CD4-positive, alpha-beta T cell (primary cell): ENCODE data around the gene ASB6. TPM values are rescaled to one million over a fixed set of nuclear protein-coding genes. Genes with fewer than 3 reads are reported as not detected.

Experiments used
- ATAC-seq: fragments of 200-7000 bp; cut with Tn5 transposase; one replicate; pipeline ENCODE4 v1.10.0; 2022; ENCODE audit warnings: mild to moderate bottlenecking; ENCODE audit not compliant: poor library complexity
- CTCF ChIA-PET: fragments of 350-600 bp; sonication (Branson Sonifier 250); formaldehyde crosslinking; loops from one replicate; lab custom pipeline; 2021; ENCODE audit warnings: antibody characterized with exemption, inconsistent platforms; lab: Charles Lee
- POLR2A ChIA-PET: fragments of 350-600 bp; sonication (Branson Sonifier 250); formaldehyde crosslinking; loops from one replicate; lab custom pipeline; 2021; ENCODE audit warnings: antibody characterized with exemption, inconsistent platforms; lab: Charles Lee
- DNase-seq, 14 experiments: peaks; one replicate each; pipeline ENCODE4 v3.0.0-alpha.2; 2013 to 2020; ENCODE audit warnings: mixed read lengths in 2 of 14
- H3K27ac ChIP-seq, 2 donors: one replicate each; pipeline versions ENCODE4 v1.5.1 to v1.7.0; 2013; ENCODE audit warnings: low read length in 2 of 2, low read depth in 1 of 2, mild to moderate bottlenecking in 1 of 2
- H3K27me3 ChIP-seq, 2 experiments: 1 replicate in 1 of 2; 2 replicates in 1 of 2; pipeline versions ENCODE4 v1.6.1 to v1.7.0; 2013; ENCODE audit warnings: low read length in 2 of 2, control low read depth in 1 of 2, mild to moderate bottlenecking in 1 of 2, moderate library complexity in 1 of 2; ENCODE audit not compliant: insufficient read depth in 2 of 2, control insufficient read depth in 1 of 2
- H3K36me3 ChIP-seq: one replicate; pipeline ENCODE4 v1.6.1; 2013; ENCODE audit warnings: low read length, control low read depth; ENCODE audit not compliant: insufficient read depth
- H3K4me1 ChIP-seq: one replicate; pipeline ENCODE4 v1.6.1; 2013; ENCODE audit warnings: low read length, control low read depth; ENCODE audit not compliant: insufficient read depth
- H3K4me3 ChIP-seq: one replicate; pipeline ENCODE4 v1.5.1; 2013; ENCODE audit warnings: mild to moderate bottlenecking, low read length, moderate library complexity
- H3K9me3 ChIP-seq, 2 experiments: 1 replicate in 1 of 2; 2 replicates in 1 of 2; pipeline versions ENCODE4 v1.6.1 to v1.7.0; 2013; ENCODE audit warnings: low read length in 2 of 2, mild to moderate bottlenecking in 2 of 2, control low read depth in 1 of 2, moderate library complexity in 1 of 2; ENCODE audit not compliant: control insufficient read depth in 1 of 2, insufficient read depth in 1 of 2
- H3K27ac Mint-ChIP-seq: one replicate; pipeline ENCODE4 v1.8.0; 2020; ENCODE audit warnings: mixed read lengths
- H3K27me3 Mint-ChIP-seq: one replicate; pipeline ENCODE4 v1.8.0; 2021; ENCODE audit warnings: mixed read lengths
- H3K36me3 Mint-ChIP-seq: one replicate; pipeline ENCODE4 v1.8.0; 2021; ENCODE audit warnings: low read depth, mixed read lengths
- H3K4me1 Mint-ChIP-seq: one replicate; pipeline ENCODE4 v1.8.0; 2021; ENCODE audit warnings: low read depth, mixed read lengths
- H3K4me3 Mint-ChIP-seq: one replicate; pipeline ENCODE4 v1.8.0; 2020; ENCODE audit warnings: mild to moderate bottlenecking, mixed read lengths
- H3K9me3 Mint-ChIP-seq: one replicate; pipeline ENCODE4 v1.8.0; 2020; ENCODE audit warnings: mixed read lengths
- intact Hi-C, 2 experiments: fragments of 100-400 bp; cut with DNase I in 1 of 2; cut with micrococcal nuclease in 1 of 2; formaldehyde crosslinking; loops; one replicate each; pipeline versions ENCODE4 v1.15.1 to v1.9.0; 2023 to 2025; cut with DNase I, micrococcal nuclease
- total RNA-seq, 174 experiments: library from RNA in 2 of 174; stranded (reverse) in 2 of 174; gene quantifications; one replicate each; pipeline ENCODE4 v1.2.3 and lab custom pipeline; 2021 to 2026
- TF ChIP-seq, protein P1 (sequence below): fragments of 200-600 bp; IDR thresholded peaks from one replicate; pipeline ENCODE4 v1.8.0; 2022; ENCODE audit warnings: antibody characterized with exemption, mild to moderate bottlenecking

ASB6 gene
- total RNA-seq, 2 experiments from 2014 or later: 28.5 to 29.3 TPM

DNA sequence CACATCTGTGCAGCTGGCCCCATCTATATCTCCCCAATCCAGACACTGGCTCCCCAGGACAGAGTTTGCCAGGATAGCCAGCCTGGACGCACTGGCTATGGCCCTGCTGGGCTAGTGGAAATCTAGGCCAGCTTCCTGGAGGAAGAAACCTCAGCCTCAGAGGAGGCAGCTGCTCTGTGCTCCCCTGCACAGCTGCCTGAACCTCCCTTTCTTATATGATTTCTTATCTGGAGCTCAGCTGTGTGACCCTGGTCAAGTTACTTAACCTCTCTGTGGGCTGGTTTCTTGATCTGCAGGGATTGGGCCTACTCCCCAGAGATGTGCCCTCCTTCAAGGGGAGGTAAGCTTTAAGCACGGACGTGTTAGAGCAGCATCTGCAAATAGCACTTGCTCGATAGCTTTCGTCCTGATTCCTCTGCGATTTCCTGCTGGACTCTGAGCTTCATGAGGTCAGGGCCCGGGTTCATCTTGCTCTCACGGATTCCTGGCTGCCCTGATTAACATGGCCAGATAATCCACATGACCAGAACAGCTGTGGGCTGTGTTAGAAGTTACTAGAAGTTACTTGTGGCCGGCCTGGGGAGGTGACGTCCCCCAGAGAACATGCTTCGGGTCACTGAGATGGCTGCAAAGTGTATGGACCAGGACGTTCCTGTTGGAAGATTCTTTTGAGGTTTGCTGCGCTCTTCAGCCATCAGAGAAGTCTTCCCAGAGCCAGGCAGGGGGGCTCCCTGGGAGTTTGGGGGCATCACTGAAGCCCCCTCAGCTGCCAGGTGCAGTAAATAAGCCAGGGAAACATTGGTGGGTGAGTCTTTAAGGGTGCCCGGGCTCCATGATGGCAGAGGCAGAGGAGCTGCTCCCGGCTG lies 35.6 kb downstream of the ASB6 start:
- DNase-seq: no peak
- Mint-ChIP-seq H3K4me1 (peaks cover 54% of the 10 kb centered on the region), H3K36me3 (peaks cover 4% of the 10 kb centered on the region), H3K9me3 (no peaks in the 10 kb centered on the region), H3K4me3 (no peak overlapping the region), H3K27ac (peak overlapping the region; percentile 81), H3K27me3 (no peaks in the 10 kb centered on the region)
- no peaks in the 10 kb centered on the region for H3K9me3 ChIP-seq
- no peak for ATAC-seq
- H3K4me1 ChIP-seq: peaks cover 66% of the 10 kb centered on the region
- no peaks in the 10 kb centered on the region for H3K27me3 ChIP-seq
- H3K4me3 ChIP-seq: no peak overlapping the region
- H3K36me3 ChIP-seq: no peaks in the 10 kb centered on the region
- intact Hi-C loops: loop anchor here in 1 of 2 experiments (5.0 kb wide), 2 partner anchors 114 to 149 kb away; no protein-coding TSS in a partner anchor
- TF ChIP-seq, protein P1, sequence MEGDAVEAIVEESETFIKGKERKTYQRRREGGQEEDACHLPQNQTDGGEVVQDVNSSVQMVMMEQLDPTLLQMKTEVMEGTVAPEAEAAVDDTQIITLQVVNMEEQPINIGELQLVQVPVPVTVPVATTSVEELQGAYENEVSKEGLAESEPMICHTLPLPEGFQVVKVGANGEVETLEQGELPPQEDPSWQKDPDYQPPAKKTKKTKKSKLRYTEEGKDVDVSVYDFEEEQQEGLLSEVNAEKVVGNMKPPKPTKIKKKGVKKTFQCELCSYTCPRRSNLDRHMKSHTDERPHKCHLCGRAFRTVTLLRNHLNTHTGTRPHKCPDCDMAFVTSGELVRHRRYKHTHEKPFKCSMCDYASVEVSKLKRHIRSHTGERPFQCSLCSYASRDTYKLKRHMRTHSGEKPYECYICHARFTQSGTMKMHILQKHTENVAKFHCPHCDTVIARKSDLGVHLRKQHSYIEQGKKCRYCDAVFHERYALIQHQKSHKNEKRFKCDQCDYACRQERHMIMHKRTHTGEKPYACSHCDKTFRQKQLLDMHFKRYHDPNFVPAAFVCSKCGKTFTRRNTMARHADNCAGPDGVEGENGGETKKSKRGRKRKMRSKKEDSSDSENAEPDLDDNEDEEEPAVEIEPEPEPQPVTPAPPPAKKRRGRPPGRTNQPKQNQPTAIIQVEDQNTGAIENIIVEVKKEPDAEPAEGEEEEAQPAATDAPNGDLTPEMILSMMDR: no peak
- POLR2A ChIA-PET: interaction anchor here (1.2 to 1.4 kb wide), 3 partner anchors 10 to 466 kb away, joined by 3 to 4 read pairs (median 3); no protein-coding TSS in a partner anchor
- no peak overlapping the region for H3K27ac ChIP-seq
- CTCF ChIA-PET: interaction anchor here (1.1 to 1.7 kb wide), 5 partner anchors 18 to 475 kb away, joined by 3 to 5 read pairs (median 4); no protein-coding TSS in a partner anchor

DNA sequence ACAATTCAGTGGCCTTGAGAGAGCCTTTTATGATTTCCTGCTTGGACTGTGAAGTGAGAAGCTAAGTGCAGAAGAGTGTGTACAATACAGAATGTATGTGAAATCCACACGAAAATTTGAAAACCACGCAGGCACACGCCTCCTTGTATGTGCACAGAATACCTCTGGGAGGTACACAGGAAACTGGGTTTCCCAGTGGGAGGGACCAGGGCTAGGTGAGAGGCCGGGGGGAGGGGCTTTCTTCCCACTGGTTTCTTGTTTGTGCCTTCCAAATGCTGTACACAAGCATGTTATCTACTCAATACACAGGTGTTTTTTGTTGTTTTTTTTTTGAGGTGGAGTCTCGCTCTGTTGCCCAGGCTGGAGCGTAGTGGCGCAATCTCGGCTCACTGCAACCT lies 37.2 kb downstream of the ASB6 start:
- no peaks in the 10 kb centered on the region for H3K27me3 ChIP-seq
- H3K36me3 Mint-ChIP-seq: peaks cover 2% of the 10 kb centered on the region
- ATAC-seq (no peak), DNase-seq (peak in 3 of 14 experiments; percentile 49 to 60 (median 50))
- TF ChIP-seq, protein P1: no peak
- H3K4me1 Mint-ChIP-seq: peaks cover 44% of the 10 kb centered on the region
- peak overlapping the region; percentile 28 for H3K27ac Mint-ChIP-seq
- H3K27ac ChIP-seq: no peak overlapping the region
- no peaks in the 10 kb centered on the region for H3K27me3 Mint-ChIP-seq
- POLR2A ChIA-PET: no interaction called here
- no peaks in the 10 kb centered on the region for H3K36me3 ChIP-seq
- intact Hi-C loops: loop anchor here in 1 of 2 experiments (5.0 kb wide), 2 partner anchors 112 to 147 kb away; no protein-coding TSS in a partner anchor
- peaks cover 55% of the 10 kb centered on the region for H3K4me1 ChIP-seq
- H3K9me3 ChIP-seq: no peaks in the 10 kb centered on the region
- peak overlapping the region; percentile 58 for H3K4me3 Mint-ChIP-seq
- CTCF ChIA-PET: interaction anchor here (1.2 kb wide), 1 partner anchor 19 kb away, joined by 3 read pairs; no protein-coding TSS in a partner anchor
- no peaks in the 10 kb centered on the region for H3K9me3 Mint-ChIP-seq
- no peak overlapping the region for H3K4me3 ChIP-seq

DNA sequence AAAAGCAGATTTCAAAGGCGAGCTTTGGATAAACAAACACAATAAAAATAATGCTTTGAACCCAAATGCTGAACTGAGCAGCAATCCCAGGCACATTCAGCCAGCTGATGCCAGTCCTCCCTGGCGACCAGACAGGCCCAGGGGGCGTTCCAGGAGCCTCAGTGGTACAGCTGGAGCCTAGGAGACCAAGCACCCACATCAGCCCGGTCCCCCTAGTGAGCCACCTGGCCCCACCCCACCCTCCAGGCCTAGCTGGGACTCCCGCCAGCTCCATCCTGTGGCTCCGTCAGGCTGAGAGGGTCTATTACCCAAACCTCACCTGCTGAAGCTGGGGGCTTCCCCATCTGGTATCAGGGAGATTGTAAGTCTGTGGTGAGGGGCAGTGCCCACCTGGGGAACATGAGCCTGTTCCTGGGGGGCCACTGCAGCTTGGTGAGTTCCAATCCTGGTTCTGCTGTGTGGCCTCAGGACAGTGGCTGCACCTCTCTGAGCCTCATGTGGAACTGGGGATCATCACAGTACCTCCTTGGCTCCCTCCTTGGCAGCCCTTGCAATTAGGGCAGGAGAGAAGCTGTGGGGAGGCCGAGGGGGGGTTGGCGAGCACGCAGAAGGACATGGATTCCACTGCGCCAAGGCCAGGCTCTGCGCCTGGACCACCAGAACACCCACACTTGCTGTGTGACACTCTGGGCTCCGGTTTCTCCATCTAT lies 37.7 kb downstream of the ASB6 start:
- Mint-ChIP-seq H3K9me3 (no peaks in the 10 kb centered on the region), H3K4me3 (no peak overlapping the region), H3K4me1 (peaks cover 41% of the 10 kb centered on the region), H3K27me3 (no peaks in the 10 kb centered on the region), H3K36me3 (no peaks in the 10 kb centered on the region), H3K27ac (peak overlapping the region; percentile 28)
- H3K36me3 ChIP-seq: no peaks in the 10 kb centered on the region
- CTCF ChIA-PET: no interaction called here
- POLR2A ChIA-PET: no interaction called here
- intact Hi-C loops: no loop called here
- peaks cover 50% of the 10 kb centered on the region for H3K4me1 ChIP-seq
- TF ChIP-seq, protein P1: no peak
- H3K9me3 ChIP-seq: no peaks in the 10 kb centered on the region
- no peak overlapping the region for H3K27ac ChIP-seq
- no peak overlapping the region for H3K4me3 ChIP-seq
- DNase-seq: no peak
- ATAC-seq: no peak
- no peaks in the 10 kb centered on the region for H3K27me3 ChIP-seq
